ENCODE data around the gene NUSAP1. TPM values are rescaled to one million over a fixed set of nuclear protein-coding genes. Genes with fewer than 3 reads are reported as not detected.

The NUSAP1 gene
- 3.5 and 5.5 TPM in 2 replicates for total RNA-seq

GRCh38 chr15:41332194-41333025, at the start of gene NUSAP1, which contains the start of gene OIP5:
Gene NUSAP1 (plus strand): TSS chr15:41332881. CDS start chr15:41332958, 77 bp downstream.
Gene OIP5 (minus strand): TSS chr15:41332591. CDS start chr15:41332561, 30 bp downstream.

GRCh38 chr15:41416742-41417417, 84.2 kb downstream of the NUSAP1 start, which contains the start of gene RTF1:
Gene RTF1 (plus strand): TSS chr15:41417095. CDS start chr15:41417116, 21 bp downstream.

Other genes starting within 250 kb of the NUSAP1 start
- gene INO80, start 216.6 kb upstream of the NUSAP1 start, total RNA-seq, result 31.1 and 37.2 TPM in 2 replicates
- gene EXD1, start 102.1 kb upstream of the NUSAP1 start, total RNA-seq, result 0.21 and 1.4 TPM in 2 replicates
- gene CHP1, start 101.6 kb upstream of the NUSAP1 start, total RNA-seq, result 90.2 and 90.8 TPM in 2 replicates
- gene OIP5, start 290 bp upstream of the NUSAP1 start, total RNA-seq, result 0.28 and 0.34 TPM in 2 replicates
- gene NDUFAF1, start 69.6 kb downstream of the NUSAP1 start, total RNA-seq, result 22.5 and 37.6 TPM in 2 replicates
- gene RTF1, start 84.2 kb downstream of the NUSAP1 start, total RNA-seq, result 13.7 and 26.2 TPM in 2 replicates
- gene ITPKA, start 161.0 kb downstream of the NUSAP1 start, total RNA-seq, result 1.00 and 1.7 TPM in 2 replicates
- gene LTK, start 180.9 kb downstream of the NUSAP1 start, total RNA-seq, result under 0.01 TPM in 1 of 2 replicates, not detected in the other
- gene RPAP1, start 211.4 kb downstream of the NUSAP1 start, total RNA-seq, result 31.8 and 41.4 TPM in 2 replicates
- 4.1 and 9.3 TPM in 2 replicates for gene TYRO3, start 226.3 kb downstream of the NUSAP1 start, total RNA-seq

Data from nasal cavity respiratory epithelium epithelial cell of viscerocranial mucosa (primary cell).